HG03558 (cell line): Measurements from ENCODE around the gene RPA1.
"Not testable (repeated sequence)": the region's sequence is repeated elsewhere in the genome, so short reads cannot be mapped to it uniquely, and the experiment has no call there.

Source experiments
- ATAC-seq: cut with Tn5 transposase; IDR thresholded peaks from one replicate; pipeline ENCODE4 v1.9.1; 2021; ENCODE audit warnings: moderate number of reproducible peaks; ENCODE audit not compliant: unreplicated experiment; ENCODE audit errors: extremely low read depth

Gene RPA1

DNA sequence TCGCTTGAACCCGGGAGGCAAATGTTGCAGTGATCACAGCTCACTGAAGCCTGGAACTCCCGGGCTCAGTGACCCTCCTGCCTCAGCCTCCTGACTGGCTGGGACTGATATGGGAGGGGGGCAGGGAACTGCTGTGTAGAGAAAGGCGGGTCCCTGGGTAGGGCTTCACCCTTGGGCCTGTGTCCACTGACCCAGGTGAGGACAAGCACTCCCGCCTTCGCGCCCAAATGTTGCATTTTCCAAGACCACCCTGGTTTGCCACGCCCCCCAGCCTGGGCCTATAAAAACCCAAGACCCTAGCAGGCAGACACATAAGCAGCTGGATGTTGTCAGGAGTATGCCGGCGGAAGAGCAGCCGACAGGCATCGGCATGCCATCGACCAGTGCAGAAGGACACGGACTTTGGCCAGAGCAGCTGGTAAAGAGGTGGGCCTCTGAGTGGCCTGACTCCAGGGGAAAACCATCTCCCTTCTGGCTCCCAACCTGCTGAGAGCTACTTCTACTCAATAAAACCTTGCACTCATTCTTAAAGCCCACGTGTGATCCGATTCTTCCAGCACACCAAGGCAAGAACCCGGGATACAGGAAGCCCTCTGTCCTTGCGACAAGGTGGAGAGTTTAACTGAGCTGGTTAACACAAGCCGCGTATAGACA, 19.2 kb upstream of the RPA1 start:
- ATAC-seq = no peak

DNA sequence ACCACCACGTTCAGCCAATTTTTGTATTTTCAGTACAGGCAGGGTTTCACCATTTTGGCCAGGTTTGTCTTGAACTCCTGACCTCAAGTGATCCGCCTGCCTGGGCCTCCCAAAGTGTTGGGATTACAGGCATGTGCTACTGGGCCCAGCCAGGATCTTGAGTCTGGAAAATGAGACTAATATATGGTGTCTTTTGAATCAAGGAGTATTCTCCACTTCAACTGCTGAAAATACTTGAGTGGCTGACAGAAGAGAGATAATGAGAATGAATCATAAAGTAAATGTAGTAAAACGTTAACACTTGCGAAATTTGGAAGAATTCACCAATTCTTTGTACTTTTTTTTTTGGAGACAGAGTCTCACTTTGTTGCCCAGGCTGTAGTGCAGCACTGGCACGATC, 16.7 kb upstream of the RPA1 start:
- no peak for ATAC-seq

DNA sequence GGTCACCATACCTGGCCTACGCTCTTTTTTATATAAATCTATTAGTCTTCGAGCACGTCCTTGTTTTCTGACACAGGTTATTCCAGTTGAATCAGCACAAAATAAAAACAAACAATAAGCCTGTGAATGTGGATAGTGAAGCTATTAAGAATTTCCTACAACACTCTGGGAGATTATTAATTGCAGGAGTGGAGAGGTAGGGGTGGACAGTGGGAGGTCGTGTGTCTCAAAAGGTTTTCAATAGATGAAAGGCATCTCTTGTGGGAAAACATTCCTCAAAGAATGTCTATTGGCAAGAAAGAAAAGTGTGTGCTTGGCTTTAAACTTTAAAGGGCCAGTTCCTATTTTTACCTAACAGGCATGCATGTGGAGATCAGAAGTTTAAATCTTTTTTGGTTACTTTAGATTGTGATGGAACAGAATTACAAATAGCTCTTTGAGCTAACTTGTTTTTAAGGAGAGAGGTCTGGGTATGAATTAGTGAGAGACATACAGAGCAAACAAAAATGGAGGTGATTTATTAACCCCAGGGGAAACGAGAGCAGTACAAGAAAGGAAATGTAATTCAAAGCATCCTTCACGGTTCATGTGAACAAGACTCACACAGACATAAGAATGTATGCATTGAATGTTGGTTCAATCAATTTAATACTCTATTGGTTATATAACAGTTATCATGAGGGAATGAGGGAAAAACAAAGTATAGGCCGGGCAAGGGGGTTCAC, 9.1 kb upstream of the RPA1 start:
- no peak for ATAC-seq

DNA sequence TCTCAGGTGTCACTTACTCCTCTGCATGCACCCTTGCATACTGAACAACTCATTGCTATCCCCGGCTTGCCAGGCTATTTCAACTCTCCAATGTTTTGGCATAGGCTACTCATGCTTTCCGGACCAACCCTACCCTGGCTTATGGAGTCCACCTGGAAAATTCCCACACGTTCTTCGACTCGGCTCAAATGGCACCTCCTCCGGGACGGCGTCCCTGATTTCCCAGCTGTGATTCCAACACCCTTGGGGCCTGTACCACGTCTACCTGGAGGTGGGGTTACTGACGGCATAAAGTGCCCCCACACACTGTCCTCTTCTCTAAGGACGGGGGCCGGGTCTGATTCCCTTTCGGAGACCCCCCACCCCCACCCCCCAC, 601 bp upstream of the RPA1 start:
- no peak for ATAC-seq

DNA sequence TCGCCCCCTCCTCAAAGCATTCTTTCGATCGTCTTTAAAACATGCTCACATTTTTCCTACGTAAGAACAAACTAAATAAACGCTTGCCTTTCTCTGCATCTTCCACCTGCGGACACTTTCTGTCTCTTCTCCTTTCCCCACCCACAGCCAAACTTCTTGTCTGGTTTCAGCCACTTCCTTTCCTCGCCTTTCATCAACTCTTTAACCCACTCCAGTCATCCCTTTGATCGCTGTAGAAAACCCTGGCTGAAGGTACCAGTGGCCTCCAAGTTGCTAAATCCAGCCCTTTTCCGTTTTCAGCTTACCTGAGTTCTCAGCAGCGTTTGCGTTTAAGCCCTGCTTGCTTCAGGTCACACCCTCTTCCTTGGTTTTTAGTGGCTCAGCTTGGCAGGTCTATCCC, 483 bp downstream of the RPA1 start:
- ATAC-seq = no peak

DNA sequence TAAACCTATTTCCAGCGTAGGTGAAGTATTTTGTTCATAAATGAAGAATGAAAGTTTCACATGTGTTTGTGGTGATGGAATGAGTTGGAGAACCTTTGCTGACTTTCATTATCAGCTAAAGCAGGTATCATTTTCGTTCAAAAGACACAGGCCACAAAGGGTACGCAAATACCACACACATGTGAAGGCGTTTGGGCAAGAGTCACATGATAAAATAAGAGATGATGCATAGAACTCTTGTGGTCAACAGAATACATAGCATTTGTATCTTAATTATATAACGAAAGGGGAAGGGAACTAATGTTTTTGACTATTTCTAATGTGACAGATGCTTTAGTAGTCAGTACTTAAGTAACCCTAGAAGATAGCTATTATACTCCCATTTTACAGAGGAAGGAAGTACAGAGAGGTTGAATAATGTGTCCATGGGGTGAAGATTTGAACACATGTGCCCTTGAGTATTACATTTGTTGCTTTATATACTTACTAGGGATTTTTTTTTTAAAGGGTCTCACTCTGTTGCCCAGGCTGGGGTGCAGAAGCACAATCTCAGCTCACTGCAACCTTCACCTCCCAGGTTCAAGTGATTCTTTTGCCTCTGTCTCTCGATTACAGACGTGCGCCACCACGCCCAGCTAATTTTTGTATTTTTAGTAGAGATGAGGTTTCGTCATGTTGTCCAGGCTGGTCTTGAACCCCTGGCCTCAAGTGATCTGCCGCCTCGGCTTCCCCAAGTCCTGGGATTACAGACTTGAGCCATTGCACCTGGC, 4.8 kb downstream of the RPA1 start:
- ATAC-seq = peak; percentile 43

DNA sequence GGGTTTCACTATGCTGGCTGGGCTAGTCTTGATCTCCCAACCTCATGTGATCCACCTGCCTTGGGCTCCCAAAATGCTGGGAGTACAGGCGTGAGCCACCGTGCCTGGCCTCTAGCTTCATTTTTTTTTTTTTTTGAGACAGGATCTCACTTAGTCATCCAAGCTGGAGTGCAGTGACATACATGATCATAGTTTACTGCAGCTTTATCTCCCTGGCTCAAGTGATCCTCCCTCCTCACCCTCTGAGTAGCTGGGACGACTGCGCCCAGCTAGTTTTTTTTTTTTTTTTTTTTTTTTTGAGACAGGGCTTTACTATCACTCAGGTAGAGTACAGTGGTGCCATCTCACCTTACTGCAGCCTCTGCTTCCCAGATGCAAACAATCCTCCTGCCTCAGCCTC, 9.7 kb downstream of the RPA1 start:
- ATAC-seq = no peak

DNA sequence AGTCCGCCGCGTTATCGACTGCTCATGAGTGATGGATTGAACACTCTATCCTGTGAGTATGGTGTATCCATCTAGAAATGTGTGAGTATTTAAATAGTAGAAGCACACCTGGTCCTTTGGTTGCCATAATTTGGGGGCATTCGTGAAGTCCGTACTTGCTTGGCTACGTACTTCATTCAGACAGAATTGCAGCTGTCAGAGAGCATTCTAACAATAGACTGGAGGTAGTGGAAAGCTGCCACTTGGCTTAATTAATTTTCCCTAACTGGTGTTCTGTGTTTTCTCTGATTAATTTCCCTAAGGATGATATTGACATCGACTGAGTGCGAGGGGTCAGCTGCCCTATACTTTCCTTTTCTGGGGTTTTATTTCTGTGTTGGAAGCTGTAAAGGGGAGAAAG, 14.1 kb downstream of the RPA1 start:
- no peak for ATAC-seq

DNA sequence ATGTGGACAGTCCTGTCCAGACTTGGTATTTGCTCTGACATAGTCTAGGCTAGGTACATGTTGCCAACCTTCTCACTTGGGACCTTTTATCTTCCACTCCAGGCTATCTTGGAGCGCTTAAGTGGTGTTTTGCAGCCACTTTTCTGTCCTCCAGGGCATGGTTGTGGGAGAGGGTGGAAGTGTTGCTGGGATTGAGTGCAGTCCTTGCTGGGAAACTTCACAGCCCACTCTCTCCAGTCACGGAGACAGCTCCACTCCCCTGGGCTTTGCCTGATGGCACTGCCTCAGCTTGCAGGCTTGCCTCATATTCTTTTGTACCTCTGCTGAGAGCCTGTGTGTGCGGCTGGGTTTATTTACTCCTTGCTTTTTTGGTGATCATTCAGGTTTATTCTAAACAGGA, 17.4 kb downstream of the RPA1 start:
- ATAC-seq = no peak

DNA sequence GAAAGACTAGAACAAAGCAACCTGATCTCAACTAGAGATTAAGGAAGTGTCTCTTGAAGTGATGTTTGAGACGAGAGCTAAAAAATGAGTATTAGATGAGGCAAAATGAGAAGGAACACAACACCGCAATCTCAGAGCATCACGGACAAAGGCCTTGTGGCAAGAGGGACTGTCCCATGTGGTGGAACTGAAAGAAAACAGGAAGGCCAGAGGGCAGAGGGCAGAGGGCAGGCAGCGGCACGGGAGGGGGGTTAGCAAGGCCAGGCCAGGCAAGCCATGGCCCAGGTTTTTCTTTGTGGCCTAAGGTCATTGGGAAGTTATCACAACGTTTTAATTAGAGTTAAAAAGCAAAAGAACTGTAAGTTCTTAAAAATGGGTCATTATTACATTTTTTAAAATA, 22.5 kb downstream of the RPA1 start:
- no peak for ATAC-seq

DNA sequence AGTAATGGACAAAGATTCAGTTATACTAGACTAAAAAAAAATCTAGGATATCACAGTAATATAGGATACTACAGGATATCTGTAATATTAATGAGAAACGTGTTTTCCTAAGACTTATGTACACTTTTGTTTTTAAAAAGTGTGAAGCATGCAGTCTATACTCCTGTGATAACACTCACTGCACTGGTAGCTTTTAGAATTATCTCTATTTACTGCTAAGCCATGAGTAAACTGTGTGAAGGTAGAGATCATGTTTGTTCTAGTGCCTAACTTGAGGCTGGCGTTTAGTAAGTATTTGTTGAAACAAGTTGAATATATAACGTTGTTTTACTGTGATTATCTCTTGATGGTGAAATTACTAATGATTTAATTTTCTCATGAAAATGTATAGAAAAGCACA, 23.9 kb downstream of the RPA1 start:
- no peak for ATAC-seq

DNA sequence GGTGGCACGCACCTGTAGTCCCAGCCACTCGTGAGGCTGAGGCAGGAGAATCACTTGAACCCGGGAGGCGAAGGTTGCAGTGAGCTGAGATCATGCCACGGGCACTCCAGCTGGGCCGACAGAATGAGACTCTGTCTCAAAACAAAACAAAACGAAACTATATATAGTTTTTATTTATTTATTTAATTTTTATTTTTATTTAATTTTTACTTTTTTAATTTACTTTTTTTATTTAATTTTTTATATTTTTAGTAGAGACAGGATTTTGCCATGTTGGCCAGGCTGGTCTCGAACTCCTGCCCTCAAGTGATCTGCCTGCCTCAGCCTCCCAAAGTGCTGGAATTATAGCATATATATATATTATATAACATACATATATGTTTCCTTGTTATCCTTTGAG, 26.7 kb downstream of the RPA1 start:
- ATAC-seq = not testable (repeated sequence)

DNA sequence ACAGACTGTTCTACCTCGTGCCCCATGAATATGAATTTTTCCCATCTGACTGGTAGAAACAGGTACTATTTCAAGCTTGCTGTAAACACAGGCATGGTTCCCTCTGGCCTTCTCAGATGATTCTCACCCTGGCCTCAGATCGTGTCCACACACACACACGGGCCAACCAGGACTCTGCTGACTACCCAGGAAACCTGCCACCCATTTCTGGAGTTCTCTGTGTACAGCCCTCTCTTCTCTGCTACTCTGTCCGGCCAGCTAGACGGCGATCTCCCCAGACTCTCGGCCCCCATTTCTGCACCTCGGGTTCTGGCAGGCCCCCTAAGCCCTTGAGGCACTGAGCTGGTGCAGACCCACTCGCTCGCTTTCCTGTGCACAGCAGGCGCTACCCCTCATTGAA, 31.2 kb downstream of the RPA1 start:
- ATAC-seq = no peak

DNA sequence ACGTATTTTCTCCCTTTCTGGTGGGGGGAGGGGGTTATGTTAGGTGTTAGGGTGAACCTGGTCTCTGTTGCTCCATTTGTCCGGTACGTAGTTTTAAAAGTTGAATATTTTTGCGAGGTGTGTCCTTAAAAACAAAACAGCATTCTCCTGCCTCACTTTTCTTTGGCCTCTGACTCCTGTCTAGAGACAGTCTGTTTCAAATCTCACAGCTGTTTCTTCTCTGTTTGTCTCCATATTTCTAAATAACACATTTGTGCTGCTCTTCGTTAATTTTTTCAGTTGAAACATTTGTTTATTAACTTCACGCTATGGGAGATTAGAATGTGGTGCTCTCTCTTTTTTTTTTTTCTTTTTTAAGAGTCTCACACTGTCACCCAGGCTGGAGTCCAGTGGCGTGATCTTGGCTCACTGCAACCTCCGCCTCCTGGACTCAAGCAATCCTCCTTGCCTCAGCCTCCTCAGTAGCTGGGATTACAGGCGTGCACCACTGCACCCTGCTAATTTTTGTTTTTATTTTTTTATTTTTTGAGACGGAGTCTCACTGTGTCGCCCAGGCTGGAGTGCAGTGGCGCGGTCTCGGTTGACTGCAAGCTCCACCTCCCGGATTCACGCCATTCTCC, 31.7 kb downstream of the RPA1 start:
- ATAC-seq = no peak

DNA sequence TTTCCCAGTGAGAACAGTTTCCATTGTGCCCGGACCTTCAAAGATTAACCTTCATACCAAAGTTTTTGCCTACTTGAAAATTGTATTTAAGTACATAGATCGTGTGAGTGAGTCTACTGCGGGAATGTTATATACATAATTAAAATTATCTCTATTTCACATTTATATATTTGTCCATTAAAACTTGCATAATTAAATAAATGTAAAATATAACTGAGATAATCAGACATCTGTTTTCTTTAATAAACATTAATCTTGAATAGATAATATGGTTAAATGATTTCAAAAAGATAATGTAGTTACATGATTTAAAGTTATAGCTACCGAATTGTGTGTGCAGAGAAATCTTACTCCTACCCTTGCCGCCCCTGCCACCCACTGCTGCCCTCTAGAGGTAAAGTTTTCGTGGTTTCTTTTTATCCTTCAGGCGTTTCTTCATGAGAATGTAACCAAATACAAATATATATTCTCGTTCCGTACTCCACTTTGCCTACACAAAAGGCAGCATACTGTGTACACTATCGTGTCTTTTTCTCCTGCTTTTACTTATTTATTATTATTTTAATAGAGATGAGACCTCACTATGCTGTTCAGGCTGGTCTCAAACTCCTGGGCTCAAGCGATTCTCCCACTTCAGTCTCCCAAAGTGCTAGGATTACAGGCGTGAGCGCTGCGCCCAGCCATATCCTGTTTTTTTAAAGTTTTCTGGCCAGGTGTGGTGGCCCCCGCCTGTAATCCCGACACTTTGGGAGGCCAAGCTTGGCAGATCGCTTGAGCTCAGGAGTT, 35.6 kb downstream of the RPA1 start:
- ATAC-seq = no peak

DNA sequence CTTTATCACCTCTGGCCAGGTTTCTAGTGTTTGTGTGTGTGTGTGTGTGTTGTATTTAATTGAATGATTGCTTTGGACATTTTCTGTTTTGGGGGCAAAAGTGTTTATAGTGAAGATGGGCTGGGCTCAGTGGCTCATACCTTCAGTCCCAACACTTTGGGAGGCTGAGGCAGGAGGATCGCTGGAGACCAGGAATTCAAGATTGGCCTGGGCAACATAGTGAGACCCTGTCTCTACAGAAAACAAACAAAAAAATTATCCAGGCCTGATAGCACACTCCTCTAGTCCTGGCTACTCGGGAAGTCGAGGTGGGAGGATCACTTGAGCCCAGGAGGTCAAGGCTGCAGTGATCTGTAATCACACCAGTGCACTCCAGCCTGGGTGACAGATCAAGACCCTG, 37.5 kb downstream of the RPA1 start:
- no peak for ATAC-seq

DNA sequence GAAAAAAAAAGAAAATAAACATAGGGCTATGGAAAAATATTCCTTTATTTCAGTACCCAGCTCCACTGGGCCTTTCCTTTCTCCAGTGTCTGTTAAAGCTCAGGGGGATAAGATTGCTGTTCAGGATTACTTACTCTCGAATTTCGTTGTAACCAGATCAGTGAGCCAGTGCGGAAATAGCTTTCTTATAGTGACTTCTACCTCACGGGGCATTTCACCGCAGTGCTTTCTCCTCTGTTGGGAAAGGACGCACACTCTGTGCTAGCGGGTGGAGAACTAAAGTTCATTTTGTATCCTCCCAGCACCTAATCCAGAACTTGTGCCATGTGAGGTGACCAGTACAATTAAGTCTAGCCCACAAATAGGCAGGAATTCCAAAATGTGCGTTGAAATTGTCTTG, 38.3 kb downstream of the RPA1 start:
- ATAC-seq = no peak

DNA sequence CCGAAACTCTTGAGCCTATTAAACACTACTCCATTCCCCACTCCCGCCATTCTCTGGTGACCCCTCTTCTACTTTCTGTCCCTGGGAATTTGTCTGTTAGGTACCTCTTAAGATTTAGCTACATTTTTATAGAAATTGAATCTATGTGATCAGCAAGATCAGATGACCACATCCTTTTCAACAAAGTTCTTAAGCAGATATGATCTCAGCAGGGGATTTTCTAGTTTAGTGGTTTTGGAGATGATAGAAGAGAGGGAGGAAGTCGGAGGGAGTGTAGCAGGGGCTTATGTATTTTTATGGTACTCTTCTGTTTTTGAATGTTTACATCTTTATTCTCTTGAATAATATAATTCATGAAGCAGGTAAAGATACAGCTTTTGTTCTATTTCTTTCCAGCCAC, 40.8 kb downstream of the RPA1 start:
- ATAC-seq = no peak

DNA sequence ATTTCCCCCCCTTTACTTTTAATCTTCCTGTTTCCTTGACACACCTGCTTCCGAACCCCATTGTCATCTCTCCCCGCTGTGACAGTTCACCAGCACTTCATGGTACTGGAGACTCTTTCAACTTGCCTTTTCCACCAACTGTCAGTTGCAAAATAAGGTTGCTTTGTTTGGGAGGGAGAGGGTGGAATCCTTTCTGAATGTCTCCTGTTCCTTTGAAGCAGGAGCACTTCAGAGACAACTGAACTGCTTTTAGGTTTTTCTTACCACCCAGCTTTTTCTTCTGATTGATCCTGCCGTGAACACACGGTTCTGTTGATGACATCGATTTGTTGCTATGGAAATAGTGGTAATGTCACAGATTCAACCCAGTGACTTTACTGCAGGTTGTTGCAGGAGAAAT, 42.0 kb downstream of the RPA1 start:
- ATAC-seq = no peak

DNA sequence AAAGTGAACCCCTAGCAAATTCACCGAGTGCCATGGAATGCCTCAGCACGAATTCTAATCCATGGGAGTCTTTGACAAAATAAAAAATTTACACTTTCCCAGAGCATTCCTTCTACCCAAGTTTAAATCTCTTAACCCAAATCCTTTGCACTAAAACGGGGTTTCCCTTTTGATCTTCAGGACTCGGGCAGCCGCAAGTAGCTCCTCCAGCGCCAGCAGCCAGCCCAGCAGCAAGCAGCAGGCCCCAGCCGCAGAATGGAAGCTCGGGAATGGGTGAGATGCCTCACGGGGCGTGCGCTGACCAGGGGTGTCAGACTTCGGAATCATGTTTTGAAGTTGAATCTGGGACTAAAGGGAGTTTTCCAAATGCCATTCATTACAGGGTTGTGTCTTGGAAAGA, 42.4 kb downstream of the RPA1 start:
- ATAC-seq = no peak
